HepG2 (cell line): Measurements from ENCODE around the gene PRRT2. TPM values are rescaled to one million over a fixed set of nuclear protein-coding genes. Genes with fewer than 3 reads are reported as not detected.

Experiments used
- CERS6 ChIP-seq: sonication (generic); formaldehyde crosslinking; IDR thresholded peaks from 2 replicates; pipeline ENCODE4 v1.5.0; 2020; ENCODE audit warnings: missing genetic modification reagents
- ETV5 ChIP-seq: IDR thresholded peaks from 2 replicates; pipeline ENCODE4 v1.6.1; 2018; ENCODE audit warnings: missing biosample characterization, missing genetic modification reagents, inconsistent platforms, borderline replicate concordance
- FOSL1 ChIP-seq: sonication (generic); formaldehyde crosslinking; IDR thresholded peaks from 2 replicates; pipeline ENCODE4 v1.9.0; 2021; ENCODE audit warnings: missing genetic modification reagents, borderline replicate concordance
- FOXK2 ChIP-seq: fragments of 450-650 bp; IDR thresholded peaks from 2 replicates; pipeline ENCODE4 v1.6.1; 2016
- GATAD1 ChIP-seq: IDR thresholded peaks from 2 replicates; pipeline ENCODE4 v1.6.1; 2016; ENCODE audit warnings: missing genetic modification reagents, missing compliant biosample characterization
- HHEX ChIP-seq: IDR thresholded peaks from 2 replicates; pipeline ENCODE4 v1.6.1; 2016; ENCODE audit warnings: control low read depth
- KDM3A ChIP-seq: IDR thresholded peaks from 2 replicates; pipeline ENCODE4 v1.6.1; 2018; ENCODE audit warnings: low read depth, missing compliant biosample characterization
- MED1 ChIP-seq: sonication (generic); formaldehyde crosslinking; IDR thresholded peaks from 2 replicates; pipeline ENCODE4 v1.4.0; 2020; ENCODE audit warnings: missing genetic modification reagents
- NFIB ChIP-seq: sonication (generic); formaldehyde crosslinking; IDR thresholded peaks from 2 replicates; pipeline ENCODE4 v1.9.0; 2021; ENCODE audit warnings: missing genetic modification reagents, mild to moderate bottlenecking, borderline replicate concordance
- PAF1 ChIP-seq: IDR thresholded peaks from 2 replicates; pipeline ENCODE4 v1.6.1; 2016; ENCODE audit warnings: missing genetic modification reagents, missing compliant biosample characterization
- RBM39 ChIP-seq: fragments of 200-400 bp; formaldehyde crosslinking; IDR thresholded peaks from one replicate; pipeline ENCODE4 v1.6.1; 2018; ENCODE audit warnings: antibody characterized with exemption, mild to moderate bottlenecking, low read depth, low read length; ENCODE audit not compliant: poor library complexity, severe bottlenecking
- UBTF ChIP-seq: sonication (generic); formaldehyde crosslinking; IDR thresholded peaks from 2 replicates; pipeline ENCODE4 v1.4.0; 2020; ENCODE audit warnings: mild to moderate bottlenecking, missing genetic modification reagents
- ZBTB8A ChIP-seq: sonication (generic); formaldehyde crosslinking; IDR thresholded peaks from 2 replicates; pipeline ENCODE4 v1.4.0; 2020; ENCODE audit warnings: mild to moderate bottlenecking, low read depth, missing genetic modification reagents, borderline replicate concordance
- ZNF343 ChIP-seq: sonication (generic); formaldehyde crosslinking; IDR thresholded peaks from 2 replicates; pipeline ENCODE4 v1.4.0; 2020; ENCODE audit warnings: mild to moderate bottlenecking, missing genetic modification reagents
- polyA plus RNA-seq, 8 experiments: library from polyadenylated mRNA; depleted of rRNA in 3 of 8; stranded (reverse) in 7 of 8; unstranded in 1 of 8; fragments of >200 nt; fragmentation: Illumina TruSeq in 4 of 8; extraction: Trizol in 4 of 8; gene quantifications; 2 replicates each; pipeline versions ENCODE4 v1.2.1 to v1.2.3, GENCODE V29; 2011 to 2016; ENCODE audit warnings: low read depth in 4 of 8, missing spikeins in 1 of 8, mixed read lengths in 1 of 8; ENCODE audit not compliant: insufficient read depth in 1 of 8
- total RNA-seq, 5 experiments: library from RNA; depleted of rRNA; stranded (reverse); fragments of >200 nt; fragmentation: Illumina TruSeq; extraction: Trizol; gene quantifications; 2 replicates each; pipeline ENCODE4 v1.2.3, GENCODE V29; 2016; ENCODE audit warnings: low read depth in 1 of 5
- TF ChIP-seq, protein P1 (sequence below): sonication (generic); formaldehyde crosslinking; IDR thresholded peaks from 2 replicates; pipeline ENCODE4 v1.9.0; 2022; ENCODE audit warnings: low read depth, missing genetic modification reagents
- TF ChIP-seq, protein P2 (sequence below): sonication (generic); formaldehyde crosslinking; conservative IDR thresholded peaks from 2 replicates; pipeline ENCODE4 v1.4.0; 2020; ENCODE audit warnings: missing genetic modification reagents
- TF ChIP-seq, protein P3 (sequence below): IDR thresholded peaks from 2 replicates; pipeline ENCODE4 v1.6.1; 2016; ENCODE audit warnings: missing compliant biosample characterization, missing genetic modification reagents, borderline replicate concordance
- TF ChIP-seq, protein P4 (sequence below): sonication (generic); formaldehyde crosslinking; IDR thresholded peaks from 2 replicates; pipeline ENCODE4 v1.8.1; 2023; ENCODE audit warnings: missing genetic modification reagents, mild to moderate bottlenecking, borderline replicate concordance
- TF ChIP-seq, protein P5 (sequence below): sonication (generic); formaldehyde crosslinking; IDR thresholded peaks from 2 replicates; pipeline ENCODE4 v1.9.0; 2021; ENCODE audit warnings: missing genetic modification reagents, mild to moderate bottlenecking, borderline replicate concordance

PRRT2 gene
- total and polyA plus RNA-seq, 2 of the 13 experiments (the other 11 are each of a cell fraction or from before 2014, with no cell fraction given): 0.51 to 1.1 TPM

- TF ChIP-seq, protein P1, sequence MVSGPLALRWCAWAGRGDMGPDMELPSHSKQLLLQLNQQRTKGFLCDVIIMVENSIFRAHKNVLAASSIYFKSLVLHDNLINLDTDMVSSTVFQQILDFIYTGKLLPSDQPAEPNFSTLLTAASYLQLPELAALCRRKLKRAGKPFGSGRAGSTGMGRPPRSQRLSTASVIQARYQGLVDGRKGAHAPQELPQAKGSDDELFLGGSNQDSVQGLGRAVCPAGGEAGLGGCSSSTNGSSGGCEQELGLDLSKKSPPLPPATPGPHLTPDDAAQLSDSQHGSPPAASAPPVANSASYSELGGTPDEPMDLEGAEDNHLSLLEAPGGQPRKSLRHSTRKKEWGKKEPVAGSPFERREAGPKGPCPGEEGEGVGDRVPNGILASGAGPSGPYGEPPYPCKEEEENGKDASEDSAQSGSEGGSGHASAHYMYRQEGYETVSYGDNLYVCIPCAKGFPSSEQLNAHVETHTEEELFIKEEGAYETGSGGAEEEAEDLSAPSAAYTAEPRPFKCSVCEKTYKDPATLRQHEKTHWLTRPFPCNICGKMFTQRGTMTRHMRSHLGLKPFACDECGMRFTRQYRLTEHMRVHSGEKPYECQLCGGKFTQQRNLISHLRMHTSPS (CRISPR knock-in tag): peak; percentile 48; the same call in 1 of the 2 replicates
- TF ChIP-seq FOXK2 (peak; percentile 26; the same call in 1 of the 2 replicates), NFIB (no peak), GATAD1 (peak; percentile 26; the same call in 1 of the 2 replicates), HHEX (no peak), FOSL1 (CRISPR knock-in tag) (no peak), KDM3A (CRISPR knock-in tag) (peak; percentile 56; the same call in 1 of the 2 replicates), PAF1 (CRISPR knock-in tag) (peak; percentile 99), ZBTB8A (CRISPR knock-in tag) (no peak), RBM39 (peak; percentile 65), ZNF343 (CRISPR knock-in tag) (peak; percentile 60; the same call in 1 of the 2 replicates), CERS6 (no peak; the same call in 1 of the 2 replicates), MED1 (CRISPR knock-in tag) (0 out of 2 replicates have a peak, but pooled peaks have one; percentile 53), ETV5 (CRISPR knock-in tag) (peak; percentile 53; the same call in 1 of the 2 replicates), UBTF (CRISPR knock-in tag) (peak; percentile 56)
- TF ChIP-seq, protein P2, sequence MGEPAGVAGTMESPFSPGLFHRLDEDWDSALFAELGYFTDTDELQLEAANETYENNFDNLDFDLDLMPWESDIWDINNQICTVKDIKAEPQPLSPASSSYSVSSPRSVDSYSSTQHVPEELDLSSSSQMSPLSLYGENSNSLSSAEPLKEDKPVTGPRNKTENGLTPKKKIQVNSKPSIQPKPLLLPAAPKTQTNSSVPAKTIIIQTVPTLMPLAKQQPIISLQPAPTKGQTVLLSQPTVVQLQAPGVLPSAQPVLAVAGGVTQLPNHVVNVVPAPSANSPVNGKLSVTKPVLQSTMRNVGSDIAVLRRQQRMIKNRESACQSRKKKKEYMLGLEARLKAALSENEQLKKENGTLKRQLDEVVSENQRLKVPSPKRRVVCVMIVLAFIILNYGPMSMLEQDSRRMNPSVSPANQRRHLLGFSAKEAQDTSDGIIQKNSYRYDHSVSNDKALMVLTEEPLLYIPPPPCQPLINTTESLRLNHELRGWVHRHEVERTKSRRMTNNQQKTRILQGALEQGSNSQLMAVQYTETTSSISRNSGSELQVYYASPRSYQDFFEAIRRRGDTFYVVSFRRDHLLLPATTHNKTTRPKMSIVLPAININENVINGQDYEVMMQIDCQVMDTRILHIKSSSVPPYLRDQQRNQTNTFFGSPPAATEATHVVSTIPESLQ (CRISPR knock-in tag): no peak
- TF ChIP-seq, protein P3, sequence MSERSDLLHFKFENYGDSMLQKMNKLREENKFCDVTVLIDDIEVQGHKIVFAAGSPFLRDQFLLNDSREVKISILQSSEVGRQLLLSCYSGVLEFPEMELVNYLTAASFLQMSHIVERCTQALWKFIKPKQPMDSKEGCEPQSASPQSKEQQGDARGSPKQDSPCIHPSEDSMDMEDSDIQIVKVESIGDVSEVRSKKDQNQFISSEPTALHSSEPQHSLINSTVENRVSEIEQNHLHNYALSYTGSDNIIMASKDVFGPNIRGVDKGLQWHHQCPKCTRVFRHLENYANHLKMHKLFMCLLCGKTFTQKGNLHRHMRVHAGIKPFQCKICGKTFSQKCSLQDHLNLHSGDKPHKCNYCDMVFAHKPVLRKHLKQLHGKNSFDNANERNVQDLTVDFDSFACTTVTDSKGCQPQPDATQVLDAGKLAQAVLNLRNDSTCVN (CRISPR knock-in tag): no peak; the same call in none of the 2 replicates
- TF ChIP-seq, protein P4, sequence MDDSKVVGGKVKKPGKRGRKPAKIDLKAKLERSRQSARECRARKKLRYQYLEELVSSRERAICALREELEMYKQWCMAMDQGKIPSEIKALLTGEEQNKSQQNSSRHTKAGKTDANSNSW: no peak
- TF ChIP-seq, protein P5, sequence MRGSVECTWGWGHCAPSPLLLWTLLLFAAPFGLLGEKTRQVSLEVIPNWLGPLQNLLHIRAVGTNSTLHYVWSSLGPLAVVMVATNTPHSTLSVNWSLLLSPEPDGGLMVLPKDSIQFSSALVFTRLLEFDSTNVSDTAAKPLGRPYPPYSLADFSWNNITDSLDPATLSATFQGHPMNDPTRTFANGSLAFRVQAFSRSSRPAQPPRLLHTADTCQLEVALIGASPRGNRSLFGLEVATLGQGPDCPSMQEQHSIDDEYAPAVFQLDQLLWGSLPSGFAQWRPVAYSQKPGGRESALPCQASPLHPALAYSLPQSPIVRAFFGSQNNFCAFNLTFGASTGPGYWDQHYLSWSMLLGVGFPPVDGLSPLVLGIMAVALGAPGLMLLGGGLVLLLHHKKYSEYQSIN (CRISPR knock-in tag): no peak
These were observed 660 bp upstream of the PRRT2 start (continued) for GRCh38 chr16:29811170-29811895.
